WI38 (cell line): ENCODE results near the gene RHO.
A peak's percentile ranks its signal among the peaks of the same experiment; 100 is the strongest.

Experiments used
- H3K4me3 ChIP-seq: 2 replicates; pipeline ENCODE4 v1.5.1; 2011; ENCODE audit warnings: low read depth, mild to moderate bottlenecking, control low read depth, low read length
- TF ChIP-seq, protein P1 (sequence below): IDR thresholded peaks from 2 replicates; pipeline ENCODE4 v1.5.1; 2012; ENCODE audit warnings: low read depth, mild to moderate bottlenecking, control low read depth, low read length

Gene RHO

DNA sequence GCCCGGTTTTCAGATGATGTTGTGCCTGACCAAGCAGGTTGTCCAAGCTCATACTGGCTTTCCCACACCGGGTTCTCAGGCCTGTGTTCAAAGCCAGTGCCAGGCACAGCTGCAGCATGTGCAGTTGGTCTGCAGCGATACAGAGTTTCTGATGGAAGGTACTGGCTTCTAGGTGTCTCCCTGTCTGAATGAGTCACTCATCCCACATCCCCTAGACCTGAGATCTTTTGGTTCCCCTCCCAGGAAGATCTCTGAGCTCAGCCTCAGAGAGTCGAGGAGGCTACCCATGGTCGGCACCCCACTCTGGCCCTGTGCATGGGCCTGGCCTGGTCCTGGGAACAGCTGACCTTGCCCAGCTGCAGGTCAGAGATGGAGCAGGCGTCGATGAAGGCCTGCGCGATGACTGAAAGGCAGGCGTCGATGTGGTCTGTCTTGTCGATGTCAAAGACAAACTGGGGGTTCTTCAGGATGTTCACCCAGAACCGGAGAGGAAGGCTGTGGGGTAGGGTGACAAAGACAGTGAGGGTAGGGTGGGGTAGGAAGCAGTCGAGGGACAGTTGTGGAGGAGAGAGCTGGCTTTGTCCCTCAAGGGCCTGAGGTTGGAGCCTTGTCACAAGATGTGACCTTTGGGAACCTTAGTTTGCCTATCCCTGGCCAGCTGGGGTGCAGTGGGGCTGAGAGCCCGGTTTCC lies 29.8 kb downstream of the RHO start:
- no peak overlapping the region for H3K4me3 ChIP-seq
- TF ChIP-seq, protein P1, sequence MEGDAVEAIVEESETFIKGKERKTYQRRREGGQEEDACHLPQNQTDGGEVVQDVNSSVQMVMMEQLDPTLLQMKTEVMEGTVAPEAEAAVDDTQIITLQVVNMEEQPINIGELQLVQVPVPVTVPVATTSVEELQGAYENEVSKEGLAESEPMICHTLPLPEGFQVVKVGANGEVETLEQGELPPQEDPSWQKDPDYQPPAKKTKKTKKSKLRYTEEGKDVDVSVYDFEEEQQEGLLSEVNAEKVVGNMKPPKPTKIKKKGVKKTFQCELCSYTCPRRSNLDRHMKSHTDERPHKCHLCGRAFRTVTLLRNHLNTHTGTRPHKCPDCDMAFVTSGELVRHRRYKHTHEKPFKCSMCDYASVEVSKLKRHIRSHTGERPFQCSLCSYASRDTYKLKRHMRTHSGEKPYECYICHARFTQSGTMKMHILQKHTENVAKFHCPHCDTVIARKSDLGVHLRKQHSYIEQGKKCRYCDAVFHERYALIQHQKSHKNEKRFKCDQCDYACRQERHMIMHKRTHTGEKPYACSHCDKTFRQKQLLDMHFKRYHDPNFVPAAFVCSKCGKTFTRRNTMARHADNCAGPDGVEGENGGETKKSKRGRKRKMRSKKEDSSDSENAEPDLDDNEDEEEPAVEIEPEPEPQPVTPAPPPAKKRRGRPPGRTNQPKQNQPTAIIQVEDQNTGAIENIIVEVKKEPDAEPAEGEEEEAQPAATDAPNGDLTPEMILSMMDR = no peak

- H3K4me3 ChIP-seq = no peak overlapping the region; the same call in 1 of the 2 replicates
- TF ChIP-seq, protein P1 = no peak
These were observed 30.5 kb downstream of the RHO start for GRCh38 chr3:129558772-129559564.

GRCh38 chr3:129559565-129560079 lies 31.2 kb downstream of the RHO start:
- TF ChIP-seq, protein P1 = no peak
- peak overlapping the region; percentile 50 for H3K4me3 ChIP-seq

DNA sequence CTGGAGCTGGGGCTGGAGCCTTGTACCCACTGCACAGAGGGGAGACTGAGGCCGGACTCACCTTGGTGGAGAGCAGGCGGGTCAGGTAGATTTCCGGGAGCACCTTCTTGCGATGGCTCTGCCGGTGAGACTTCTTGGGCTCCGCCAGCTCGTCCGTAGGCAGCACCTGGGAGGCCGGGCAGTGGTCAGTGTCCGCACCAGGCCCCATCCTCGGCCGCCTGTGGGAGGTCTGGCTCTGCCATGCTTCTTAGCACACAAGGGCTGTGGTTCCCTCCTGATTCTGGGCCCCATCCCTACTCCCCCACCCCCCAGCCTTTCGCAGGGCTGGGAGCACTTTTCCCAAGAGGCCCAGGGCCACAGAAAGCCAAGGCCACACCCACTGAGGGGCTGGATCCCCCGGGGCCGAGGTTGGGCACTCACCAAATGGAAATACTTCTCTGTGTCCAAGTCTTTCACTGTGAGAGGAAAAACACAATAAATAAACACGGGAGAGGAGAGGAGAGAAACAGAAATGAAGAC lies 31.9 kb downstream of the RHO start:
- TF ChIP-seq, protein P1 = no peak
- H3K4me3 ChIP-seq = peak overlapping the region; percentile 50

GRCh38 chr3:129560911-129561594 lies 32.6 kb downstream of the RHO start:
- TF ChIP-seq, protein P1 = no peak
- peak overlapping the region; percentile 3; the same call in 1 of the 2 replicates for H3K4me3 ChIP-seq

DNA sequence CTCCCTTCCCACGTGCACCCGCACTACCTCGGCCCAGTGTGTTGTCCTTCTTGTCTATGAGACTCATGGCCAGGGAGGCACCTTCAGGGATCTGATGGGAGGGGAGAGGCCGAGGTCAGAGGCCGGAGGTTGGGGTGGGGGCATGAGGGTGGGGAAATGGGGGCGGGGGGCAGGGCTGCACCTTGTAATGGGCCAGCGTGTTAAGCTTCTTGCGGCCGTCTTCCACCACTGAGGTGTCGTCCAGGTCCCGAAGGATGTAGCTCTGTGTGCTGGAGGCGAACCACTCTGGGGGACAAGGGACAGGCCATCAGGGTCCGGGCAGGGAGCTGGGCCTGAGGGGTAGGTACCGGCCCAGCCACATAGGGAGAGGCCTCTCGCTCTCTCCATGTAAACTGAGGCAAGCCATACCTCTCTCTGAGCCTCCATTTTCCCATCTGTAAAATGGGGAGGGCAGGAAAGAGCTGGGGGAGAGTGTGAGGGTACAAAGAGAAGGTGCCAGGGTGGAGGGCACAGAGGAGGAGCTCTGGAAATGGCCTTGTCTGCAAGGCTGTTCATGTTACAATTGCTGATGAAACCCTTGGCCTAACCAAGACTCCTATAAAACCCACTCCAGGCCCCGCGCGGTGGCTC lies 33.3 kb downstream of the RHO start:
- TF ChIP-seq, protein P1 = no peak
- no peak overlapping the region for H3K4me3 ChIP-seq
